Esophagus muscularis mucosa (tissue), 3 donors: ENCODE measurements around the gene ADK.
"Not testable (repeated sequence)": the region's sequence is repeated elsewhere in the genome, so short reads cannot be mapped to it uniquely, and the experiment has no call there.

Experiments used
- POLR2A ChIP-seq: fragments of 450-650 bp; IDR thresholded peaks from one replicate; pipeline ENCODE4 v1.6.1; 2017; ENCODE audit warnings: antibody characterized with exemption, moderate library complexity, mild to moderate bottlenecking, low read depth
- TF ChIP-seq, protein P1 (sequence below), 3 experiments: fragments of 200-600 bp in 2 of 3; fragments of 450-650 bp in 1 of 3; sonication (generic) in 2 of 3; IDR thresholded peaks; one replicate each; pipeline ENCODE4 v1.5.1; 2017 to 2019; ENCODE audit warnings: antibody characterized with exemption in 3 of 3, mild to moderate bottlenecking in 2 of 3, moderate library complexity in 1 of 3

DNA sequence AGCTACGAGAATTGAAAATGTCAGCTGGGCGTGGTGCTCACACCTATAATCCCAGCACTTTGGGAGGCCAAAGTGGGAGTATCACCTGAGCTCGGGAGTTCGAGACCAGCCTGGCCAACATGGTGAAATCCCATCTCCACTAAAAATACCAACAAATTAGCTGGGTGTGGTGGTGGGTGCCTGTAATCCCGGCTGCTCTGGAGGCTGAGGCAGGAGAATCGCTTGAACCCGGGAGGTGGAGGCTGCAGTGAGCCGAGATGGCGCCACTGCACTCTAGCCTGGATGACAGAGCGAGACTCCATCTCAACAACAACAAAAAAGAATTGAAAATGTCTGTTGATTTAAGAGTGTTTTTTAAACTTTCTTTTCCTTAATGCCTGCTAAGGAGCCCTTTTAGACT is 4.0 kb upstream of the ADK start:
- TF ChIP-seq, protein P1, sequence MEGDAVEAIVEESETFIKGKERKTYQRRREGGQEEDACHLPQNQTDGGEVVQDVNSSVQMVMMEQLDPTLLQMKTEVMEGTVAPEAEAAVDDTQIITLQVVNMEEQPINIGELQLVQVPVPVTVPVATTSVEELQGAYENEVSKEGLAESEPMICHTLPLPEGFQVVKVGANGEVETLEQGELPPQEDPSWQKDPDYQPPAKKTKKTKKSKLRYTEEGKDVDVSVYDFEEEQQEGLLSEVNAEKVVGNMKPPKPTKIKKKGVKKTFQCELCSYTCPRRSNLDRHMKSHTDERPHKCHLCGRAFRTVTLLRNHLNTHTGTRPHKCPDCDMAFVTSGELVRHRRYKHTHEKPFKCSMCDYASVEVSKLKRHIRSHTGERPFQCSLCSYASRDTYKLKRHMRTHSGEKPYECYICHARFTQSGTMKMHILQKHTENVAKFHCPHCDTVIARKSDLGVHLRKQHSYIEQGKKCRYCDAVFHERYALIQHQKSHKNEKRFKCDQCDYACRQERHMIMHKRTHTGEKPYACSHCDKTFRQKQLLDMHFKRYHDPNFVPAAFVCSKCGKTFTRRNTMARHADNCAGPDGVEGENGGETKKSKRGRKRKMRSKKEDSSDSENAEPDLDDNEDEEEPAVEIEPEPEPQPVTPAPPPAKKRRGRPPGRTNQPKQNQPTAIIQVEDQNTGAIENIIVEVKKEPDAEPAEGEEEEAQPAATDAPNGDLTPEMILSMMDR (IDR thresholded peaks at IDR 0.05) = not testable (repeated sequence)
- TF ChIP-seq POLR2A = not testable (repeated sequence)
